Body of pancreas (tissue), 4 donors: ENCODE results near the gene SEC22C. TPM values are rescaled to one million over a fixed set of nuclear protein-coding genes. Genes with fewer than 3 reads are reported as not detected.

Experiments
- ATAC-seq: fragments of 150-250 bp; one replicate; pipeline ENCODE4 v1.9.1; 2016
- DNase-seq, 4 donors: peaks; one replicate each; pipeline ENCODE4 v3.0.0-alpha.2; 2019
- H3K27ac ChIP-seq, 4 donors: fragments of 200-600 bp; sonication (generic); 1 replicate in 3 of 4; 2 replicates in 1 of 4; pipeline versions ENCODE4 v1.5.1 to v1.6.1; 2016 to 2019; ENCODE audit warnings: mild to moderate bottlenecking in 1 of 4, mixed read lengths in 1 of 4, moderate library complexity in 1 of 4
- H3K27me3 ChIP-seq, 2 donors: fragments of 200-600 bp; sonication (generic); one replicate each; pipeline ENCODE4 v1.6.0; 2016; ENCODE audit warnings: mild to moderate bottlenecking in 1 of 2
- H3K36me3 ChIP-seq, 2 donors: fragments of 200-600 bp; sonication (generic); replicated peaks in 1 of 2; 2 replicates each; pipeline ENCODE4 v1.5.1; 2016; ENCODE audit warnings: low read depth in 2 of 2; ENCODE audit not compliant: insufficient read depth in 1 of 2
- H3K4me1 ChIP-seq: fragments of 200-600 bp; sonication (generic); one replicate; pipeline ENCODE4 v1.6.0; 2016
- H3K4me3 ChIP-seq, 2 donors: fragments of 200-600 bp; sonication (generic); 1 replicate in 1 of 2; 2 replicates in 1 of 2; pipeline ENCODE4 v1.5.1; 2016 to 2019
- H3K9me3 ChIP-seq, 3 donors: fragments of 200-600 bp; sonication (generic); 1 replicate in 2 of 3; 2 replicates in 1 of 3; pipeline ENCODE4 v1.5.1; 2016
- CTCF ChIP-seq, 7 experiments: fragments of 450-650 bp in 4 of 7; fragments of 200-600 bp in 3 of 7; sonication (generic) in 3 of 7; IDR thresholded peaks; one replicate each; pipeline ENCODE4 v1.5.1; 2016 to 2019; ENCODE audit warnings: antibody characterized with exemption in 7 of 7
- POLR2A ChIP-seq, 3 donors: fragments of 450-650 bp; IDR thresholded peaks; one replicate each; pipeline ENCODE4 v1.6.1; 2016; ENCODE audit warnings: antibody characterized with exemption in 3 of 3, mild to moderate bottlenecking in 2 of 3
- WGBS, 2 donors: methylation state at CpG; one replicate each; pipeline ENCODE4 v1.1.5; 2017; 5-methylcytosine and 5-hydroxymethylcytosine counted together
- intact Hi-C: fragments of 100-400 bp; cut with DNase I; formaldehyde crosslinking; loops from one replicate; pipeline ENCODE4 v1.15.1; 2023
- total RNA-seq, 2 donors: library from RNA; depleted of rRNA; stranded (reverse); fragments of >200 nt; gene quantifications; one replicate each; pipeline ENCODE4 v1.1.0, GENCODE V29; 2016

Gene SEC22C
- total RNA-seq, 2 donors from 2014 or later, result 23.1 to 30.9 TPM

GRCh38 chr3:42552830-42553229 lies 28.9 kb downstream of the SEC22C start:
- intact Hi-C loops, result no loop called here
- ATAC-seq, result no peak
- no peaks in the 10 kb centered on the region for H3K27me3 ChIP-seq
- H3K36me3 ChIP-seq, result peaks cover 0 to 30% of the 10 kb centered on the region in 2 donors
- TF ChIP-seq CTCF (IDR thresholded peaks at IDR 0.05) (no peak), POLR2A (IDR thresholded peaks at IDR 0.05) (no peak)
- DNase-seq, result no peak
- H3K9me3 ChIP-seq, result no peaks in the 10 kb centered on the region
- no peaks in the 10 kb centered on the region for H3K4me1 ChIP-seq
- H3K4me3 ChIP-seq, result no peak overlapping the region
- WGBS, 2 donors, result 0 to 24% methylated on average over 1 of the region's 1 CpG
- no peak overlapping the region for H3K27ac ChIP-seq

GRCh38 chr3:42550250-42550649 lies 31.5 kb downstream of the SEC22C start:
- DNase-seq (no peak), ATAC-seq (no peak)
- 83 to 86% methylated on average over 1 of the region's 1 CpG for WGBS, 2 donors
- Histone ChIP-seq H3K27ac (no peak overlapping the region), H3K4me1 (peaks cover 12% of the 10 kb centered on the region), H3K36me3 (peaks cover 0 to 11% of the 10 kb centered on the region in 2 donors), H3K9me3 (no peaks in the 10 kb centered on the region), H3K4me3 (no peak overlapping the region), H3K27me3 (no peaks in the 10 kb centered on the region)
- intact Hi-C loops, result no loop called here
- TF ChIP-seq POLR2A (IDR thresholded peaks at IDR 0.05) (no peak), CTCF (IDR thresholded peaks at IDR 0.05) (no peak)

- no peak overlapping the region for H3K27ac ChIP-seq
- H3K4me1 ChIP-seq, result peaks cover 23% of the 10 kb centered on the region
- no peak for DNase-seq
- H3K4me3 ChIP-seq, result no peak overlapping the region
- intact Hi-C loops, result no loop called here
- no peaks in the 10 kb centered on the region for H3K27me3 ChIP-seq
- peaks cover 0 to 7% of the 10 kb centered on the region in 2 donors for H3K36me3 ChIP-seq
- no peaks in the 10 kb centered on the region for H3K9me3 ChIP-seq
- ATAC-seq, result no peak
- 85 to 91% methylated on average over 2 of the region's 2 CpGs for WGBS, 2 donors
- no peak for TF ChIP-seq CTCF (IDR thresholded peaks at IDR 0.05)
- TF ChIP-seq POLR2A (IDR thresholded peaks at IDR 0.05), result no peak
Measured at GRCh38 chr3:42549131-42549530, 32.6 kb downstream of the SEC22C start.

- Histone ChIP-seq H3K4me1 (peaks cover 34% of the 10 kb centered on the region), H3K36me3 (peaks cover 0 to 2% of the 10 kb centered on the region in 2 donors), H3K27me3 (no peaks in the 10 kb centered on the region), H3K9me3 (no peaks in the 10 kb centered on the region), H3K27ac (no peak overlapping the region), H3K4me3 (no peak overlapping the region)
- WGBS, 2 donors, result 21 to 29% methylated on average over 7 of the region's 7 CpGs
- intact Hi-C loops, result no loop called here
- peak; percentile 76 to 98 (median 79) for TF ChIP-seq CTCF (IDR thresholded peaks at IDR 0.05)
- no peak for TF ChIP-seq POLR2A (IDR thresholded peaks at IDR 0.05)
- ATAC-seq (peak; percentile 57), DNase-seq (peak; percentile 65 to 75 (median 74))
Measured at GRCh38 chr3:42547401-42547945, 34.3 kb downstream of the SEC22C start.

- ATAC-seq (no peak), DNase-seq (no peak)
- 93% methylated on average over 3 of the region's 3 CpGs for WGBS, 2 donors
- Histone ChIP-seq H3K27ac (no peak overlapping the region), H3K4me3 (no peak overlapping the region), H3K9me3 (no peaks in the 10 kb centered on the region), H3K27me3 (no peaks in the 10 kb centered on the region), H3K4me1 (peaks cover 34% of the 10 kb centered on the region), H3K36me3 (peaks cover 0 to 2% of the 10 kb centered on the region in 2 donors)
- TF ChIP-seq POLR2A (IDR thresholded peaks at IDR 0.05) (no peak), CTCF (IDR thresholded peaks at IDR 0.05) (no peak)
- intact Hi-C loops, result no loop called here
Measured at GRCh38 chr3:42546691-42547213, 35.0 kb downstream of the SEC22C start.
